Upper lobe of left lung (tissue), 6 donors: ENCODE measurements around the gene OAT. TPM values are rescaled to one million over a fixed set of nuclear protein-coding genes. Genes with fewer than 3 reads are reported as not detected.
A peak's percentile ranks its signal among the peaks of the same experiment; 100 is the strongest.

ENCODE experiments used
- ATAC-seq, 2 donors: fragments of 200-7000 bp; cut with Tn5 transposase; one replicate each; pipeline ENCODE4 v1.9.1; 2022; ENCODE audit warnings: mild to moderate bottlenecking in 2 of 2, moderate library complexity in 2 of 2; ENCODE audit not compliant: low FRiP score in 2 of 2
- DNase-seq, 2 donors: peaks; one replicate each; pipeline ENCODE4 v3.0.0-alpha.2; 2019 to 2020
- H3K27ac ChIP-seq, 4 donors: fragments of 200-600 bp; sonication (generic); one replicate each; pipeline ENCODE4 v1.5.1; 2016 to 2019
- H3K27me3 ChIP-seq, 4 donors: fragments of 200-600 bp; sonication (generic); one replicate each; pipeline ENCODE4 v1.5.1; 2017 to 2019
- H3K36me3 ChIP-seq, 4 donors: fragments of 200-600 bp; sonication (generic); one replicate each; pipeline ENCODE4 v1.5.1; 2016 to 2019
- H3K4me1 ChIP-seq, 4 donors: fragments of 200-600 bp; sonication (generic); one replicate each; pipeline ENCODE4 v1.5.1; 2018 to 2019
- H3K4me3 ChIP-seq, 4 donors: fragments of 200-600 bp; sonication (generic); one replicate each; pipeline ENCODE4 v1.5.1; 2017 to 2019; ENCODE audit warnings: mild to moderate bottlenecking in 2 of 4, moderate library complexity in 1 of 4
- H3K9me3 ChIP-seq, 4 donors: fragments of 200-600 bp; sonication (generic); one replicate each; pipeline ENCODE4 v1.5.1; 2018 to 2019
- EP300 ChIP-seq, 4 donors: sonication (generic); formaldehyde crosslinking; IDR thresholded peaks; one replicate each; pipeline ENCODE4 v1.5.1; 2017; ENCODE audit warnings: antibody characterized with exemption in 4 of 4, control low read depth in 2 of 4
- POLR2A ChIP-seq, 4 donors: fragments of 450-650 bp; IDR thresholded peaks; one replicate each; pipeline ENCODE4 v1.5.1; 2016 to 2017; ENCODE audit warnings: antibody characterized with exemption in 4 of 4, mild to moderate bottlenecking in 2 of 4
- POLR2AphosphoS5 ChIP-seq, 2 donors: sonication (generic); formaldehyde crosslinking; IDR thresholded peaks; one replicate each; pipeline ENCODE4 v1.5.1; 2017; ENCODE audit warnings: antibody characterized with exemption in 2 of 2
- WGBS, 2 donors: methylation state at CpG; one replicate each; pipeline ENCODE4 v1.1.5; 2017 to 2018; 5-methylcytosine and 5-hydroxymethylcytosine counted together
- total RNA-seq, 6 donors: library from RNA; depleted of rRNA in 4 of 6; stranded (reverse); fragments of >200 nt in 4 of 6; gene quantifications; one replicate each; pipeline versions ENCODE4 v1.1.0 to v1.2.1, GENCODE V29; 2016 to 2021
- TF ChIP-seq, protein P1 (sequence below), 6 experiments: fragments of 450-650 bp in 4 of 6; fragments of 200-600 bp in 2 of 6; sonication (generic) in 2 of 6; IDR thresholded peaks; one replicate each; pipeline ENCODE4 v1.5.1; 2016 to 2019; ENCODE audit warnings: antibody characterized with exemption in 6 of 6
- donor health status: DM: no; HTN: no; CAD: no; lungs with moderate emphysema.
- donor health status: DM: no; HTN: yes; CAD: no; lungs with severe emphysema.

OAT gene
- total RNA-seq, 6 donors from 2014 or later: 21.0 to 82.7 (median 48.0) TPM

DNA sequence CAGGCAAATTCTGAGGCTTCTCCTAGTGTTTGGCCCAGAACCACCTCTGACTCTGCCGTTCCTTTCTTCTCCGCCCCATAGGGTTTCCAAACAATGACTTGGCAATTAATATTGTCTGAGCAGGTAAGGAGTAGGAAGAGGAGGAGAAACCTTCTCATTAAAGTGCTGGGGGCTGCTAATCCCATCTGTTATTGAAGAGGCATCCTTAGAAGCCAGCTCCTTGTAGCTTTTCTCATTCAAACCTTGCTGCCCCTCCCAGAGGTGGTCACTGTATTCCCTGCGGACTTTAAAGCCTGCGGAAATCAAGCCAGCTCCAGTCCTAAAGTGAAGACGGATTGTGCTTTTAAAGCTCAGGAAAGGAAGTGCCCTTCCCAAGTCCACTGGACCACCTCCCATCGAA, 32.6 kb upstream of the OAT start:
- Histone ChIP-seq H3K4me3 (no peak overlapping the region), H3K4me1 (peaks cover 11 to 38% (median 23%) of the 10 kb centered on the region in 4 donors), H3K27me3 (peaks cover 0 to 50% (median 30%) of the 10 kb centered on the region in 4 donors), H3K36me3 (no peaks in the 10 kb centered on the region), H3K9me3 (no peaks in the 10 kb centered on the region), H3K27ac (no peak overlapping the region)
- ATAC-seq (no peak), DNase-seq (no peak)
- 21 to 22% methylated on average over 6 of the region's 6 CpGs for WGBS, 2 donors
- TF ChIP-seq, protein P1, sequence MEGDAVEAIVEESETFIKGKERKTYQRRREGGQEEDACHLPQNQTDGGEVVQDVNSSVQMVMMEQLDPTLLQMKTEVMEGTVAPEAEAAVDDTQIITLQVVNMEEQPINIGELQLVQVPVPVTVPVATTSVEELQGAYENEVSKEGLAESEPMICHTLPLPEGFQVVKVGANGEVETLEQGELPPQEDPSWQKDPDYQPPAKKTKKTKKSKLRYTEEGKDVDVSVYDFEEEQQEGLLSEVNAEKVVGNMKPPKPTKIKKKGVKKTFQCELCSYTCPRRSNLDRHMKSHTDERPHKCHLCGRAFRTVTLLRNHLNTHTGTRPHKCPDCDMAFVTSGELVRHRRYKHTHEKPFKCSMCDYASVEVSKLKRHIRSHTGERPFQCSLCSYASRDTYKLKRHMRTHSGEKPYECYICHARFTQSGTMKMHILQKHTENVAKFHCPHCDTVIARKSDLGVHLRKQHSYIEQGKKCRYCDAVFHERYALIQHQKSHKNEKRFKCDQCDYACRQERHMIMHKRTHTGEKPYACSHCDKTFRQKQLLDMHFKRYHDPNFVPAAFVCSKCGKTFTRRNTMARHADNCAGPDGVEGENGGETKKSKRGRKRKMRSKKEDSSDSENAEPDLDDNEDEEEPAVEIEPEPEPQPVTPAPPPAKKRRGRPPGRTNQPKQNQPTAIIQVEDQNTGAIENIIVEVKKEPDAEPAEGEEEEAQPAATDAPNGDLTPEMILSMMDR (IDR thresholded peaks at IDR 0.05): no peak
- TF ChIP-seq EP300 (IDR thresholded peaks at IDR 0.05) (no peak), POLR2A (IDR thresholded peaks at IDR 0.05) (no peak), POLR2AphosphoS5 (IDR thresholded peaks at IDR 0.05) (no peak)

DNA sequence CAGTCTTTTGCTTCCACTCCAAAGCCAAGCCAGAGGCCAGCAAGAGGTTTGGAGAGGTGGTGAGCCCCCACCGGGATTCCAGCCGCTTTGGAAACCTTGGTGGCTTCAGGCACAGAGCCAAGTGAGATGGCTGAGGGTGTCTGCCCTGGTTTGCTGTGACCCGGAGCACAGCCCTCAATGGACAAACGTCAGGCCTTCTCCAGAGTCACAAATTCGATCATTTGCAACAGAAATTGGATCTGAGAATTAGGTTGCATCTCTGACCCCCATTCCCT, 32.0 kb upstream of the OAT start:
- Histone ChIP-seq H3K4me1 (peaks cover 11 to 38% (median 23%) of the 10 kb centered on the region in 4 donors), H3K4me3 (no peak overlapping the region), H3K36me3 (no peaks in the 10 kb centered on the region), H3K27ac (no peak overlapping the region), H3K9me3 (no peaks in the 10 kb centered on the region), H3K27me3 (peaks cover 0 to 50% (median 31%) of the 10 kb centered on the region in 4 donors)
- TF ChIP-seq EP300 (IDR thresholded peaks at IDR 0.05): no peak
- TF ChIP-seq, protein P1 (IDR thresholded peaks at IDR 0.05): no peak
- TF ChIP-seq POLR2A (IDR thresholded peaks at IDR 0.05): no peak
- no peak for TF ChIP-seq POLR2AphosphoS5 (IDR thresholded peaks at IDR 0.05)
- DNase-seq (no peak), ATAC-seq (no peak)
- 23% methylated on average over 5 of the region's 5 CpGs; no CpG with 5 or more reads in 1 of the 2 donors for WGBS, 2 donors

DNA sequence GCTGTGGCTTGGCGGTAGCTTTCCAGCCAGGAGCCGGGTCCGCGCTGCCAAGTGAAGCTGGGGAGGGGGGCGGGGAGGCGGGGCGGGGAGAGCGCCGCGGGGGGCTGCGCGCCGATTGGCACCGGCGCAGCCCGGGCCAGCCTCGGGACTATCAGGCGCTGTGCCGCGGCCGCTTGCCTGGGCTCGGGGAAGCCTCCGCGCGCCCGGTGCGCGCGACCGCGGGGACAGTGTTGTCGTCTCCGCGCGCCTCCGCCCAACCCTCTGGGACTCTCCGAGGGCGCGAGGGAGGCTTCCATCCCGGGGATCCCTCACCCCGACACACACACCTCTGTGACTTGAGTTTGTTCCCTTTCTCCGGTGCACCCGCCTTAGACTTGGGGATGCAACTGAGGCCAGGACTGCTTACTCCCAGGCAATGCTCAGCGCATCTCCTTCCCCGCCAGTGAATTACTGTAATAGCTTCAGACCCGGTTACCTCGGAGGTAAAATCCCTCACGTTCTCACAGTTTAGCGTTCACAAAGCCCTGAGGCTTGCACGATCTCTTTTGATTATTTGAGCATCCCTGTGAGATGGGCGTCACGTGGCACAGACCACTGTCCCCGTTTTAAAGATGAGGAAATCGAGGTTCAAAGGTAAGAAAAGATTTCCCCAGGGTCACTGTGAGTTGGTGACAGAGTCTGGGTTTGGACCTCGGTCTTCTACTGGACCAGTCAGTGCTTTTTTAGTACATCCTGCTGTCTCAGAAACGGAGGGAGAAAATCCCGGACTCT, 31.5 kb upstream of the OAT start, which contains the start of gene NKX1-2:
NKX1-2 (minus strand) TSS at position 24 of the 771 bp plus-strand sequence. CDS start 92 bp downstream, outside the sequence.
- no peaks in the 10 kb centered on the region for H3K36me3 ChIP-seq
- DNase-seq (peak in 1 of 2 donors; percentile 78), ATAC-seq (no peak)
- peaks cover 11 to 38% (median 23%) of the 10 kb centered on the region in 4 donors for H3K4me1 ChIP-seq
- 7 to 8% methylated on average over 13 to 31 of the region's 57 CpGs for WGBS, 2 donors
- H3K27me3 ChIP-seq: peaks cover 0 to 47% (median 31%) of the 10 kb centered on the region in 4 donors
- no peak within 1 kb of the TSS for H3K27ac ChIP-seq
- TF ChIP-seq POLR2AphosphoS5 (IDR thresholded peaks at IDR 0.05) (no peak), POLR2A (IDR thresholded peaks at IDR 0.05) (no peak), EP300 (IDR thresholded peaks at IDR 0.05) (no peak)
- TF ChIP-seq, protein P1 (IDR thresholded peaks at IDR 0.05): no peak
- peak within 1 kb of the TSS in 2 of 4 donors; percentile 1 to 25 for H3K4me3 ChIP-seq
- H3K9me3 ChIP-seq: no peaks in the 10 kb centered on the region

DNA sequence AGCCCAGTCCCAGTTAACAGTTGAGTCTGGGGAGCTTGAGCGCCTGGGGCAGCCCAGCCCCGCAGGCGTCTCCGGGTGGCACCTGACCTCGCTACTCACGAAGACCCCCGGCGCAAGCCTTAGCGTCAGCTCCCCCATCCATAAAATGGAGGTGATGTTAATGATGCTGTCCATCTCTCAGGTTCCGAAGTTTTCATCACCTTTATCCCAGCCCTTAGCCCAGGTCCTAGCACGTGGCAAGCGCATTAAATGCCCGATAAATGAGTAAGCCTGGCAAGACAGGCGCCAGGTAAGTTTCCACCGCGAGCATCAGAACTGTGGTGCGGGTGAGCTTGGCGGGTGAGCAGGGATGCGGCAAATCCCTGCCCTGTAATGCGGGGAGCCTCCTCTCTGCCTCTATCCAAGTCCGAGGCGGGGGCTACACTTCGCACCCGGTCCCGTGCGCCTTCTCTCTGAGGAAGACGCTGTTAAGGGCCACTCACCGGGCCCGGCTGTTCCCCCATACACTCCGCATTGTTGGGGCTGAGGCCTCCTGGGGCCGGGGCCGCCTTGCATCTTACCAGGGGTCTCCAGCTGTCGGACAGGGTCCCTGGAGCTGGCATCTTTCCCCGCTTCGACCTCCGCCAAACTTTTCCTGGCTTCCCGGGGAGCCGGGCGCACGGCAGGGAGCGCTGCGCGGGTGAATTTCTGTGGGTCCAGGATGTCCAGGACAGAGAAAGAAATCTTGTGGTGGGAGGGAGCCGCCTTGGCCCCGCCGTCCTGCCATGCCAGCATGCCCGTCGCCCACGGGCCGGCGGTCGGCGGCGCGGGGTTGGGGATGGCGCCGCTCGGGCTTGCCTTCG, 30.7 kb upstream of the OAT start:
- Histone ChIP-seq H3K27me3 (peaks cover 0 to 47% (median 31%) of the 10 kb centered on the region in 4 donors), H3K9me3 (no peaks in the 10 kb centered on the region), H3K4me3 (peak overlapping the region in 2 of 4 donors; percentile 1 to 25), H3K36me3 (no peaks in the 10 kb centered on the region), H3K4me1 (peaks cover 11 to 38% (median 23%) of the 10 kb centered on the region in 4 donors), H3K27ac (no peak overlapping the region)
- TF ChIP-seq POLR2AphosphoS5 (IDR thresholded peaks at IDR 0.05) (no peak), POLR2A (IDR thresholded peaks at IDR 0.05) (no peak)
- TF ChIP-seq, protein P1 (IDR thresholded peaks at IDR 0.05): no peak
- ATAC-seq: no peak
- WGBS, 2 donors: 2 to 3% methylated on average over 11 to 52 of the region's 59 CpGs
- no peak for DNase-seq
